HuH-7 (cell line): ENCODE measurements around the gene ZNF584.
"Not testable (repeated sequence)": the region's sequence is repeated elsewhere in the genome, so short reads cannot be mapped to it uniquely, and the experiment has no call there.

ENCODE experiments used
- DNase-seq: peaks from one replicate; pipeline ENCODE4 v3.0.0; 2011; ENCODE audit warnings: low spot score

ZNF584 gene

DNA sequence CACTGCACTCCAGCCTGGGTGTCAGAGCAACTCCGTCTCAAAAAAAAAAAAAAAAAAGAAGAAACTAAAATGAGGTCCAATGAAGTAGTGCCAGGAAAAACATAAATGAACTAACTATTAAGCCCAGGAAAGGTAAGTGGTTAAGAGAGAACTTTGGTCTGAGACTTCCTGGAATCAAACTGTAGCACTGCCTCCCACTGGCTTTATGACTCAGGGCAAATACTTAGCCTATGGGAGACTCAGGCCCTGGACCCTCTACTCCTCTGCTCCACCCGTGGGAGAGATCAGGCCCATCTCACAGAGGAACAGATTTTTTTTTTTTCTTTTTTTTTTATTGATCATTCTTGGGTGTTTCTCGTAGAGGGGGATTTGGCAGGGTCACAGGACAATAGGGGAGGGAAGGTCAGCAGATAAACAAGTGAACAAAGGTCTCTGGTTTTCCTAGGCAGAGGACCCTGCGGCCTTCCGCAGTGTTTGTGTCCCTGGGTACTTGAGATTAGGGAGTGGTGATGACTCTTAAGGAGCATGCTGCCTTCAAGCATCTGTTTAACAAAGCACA, 4.5 kb upstream of the ZNF584 start:
- DNase-seq, result not testable (repeated sequence)

DNA sequence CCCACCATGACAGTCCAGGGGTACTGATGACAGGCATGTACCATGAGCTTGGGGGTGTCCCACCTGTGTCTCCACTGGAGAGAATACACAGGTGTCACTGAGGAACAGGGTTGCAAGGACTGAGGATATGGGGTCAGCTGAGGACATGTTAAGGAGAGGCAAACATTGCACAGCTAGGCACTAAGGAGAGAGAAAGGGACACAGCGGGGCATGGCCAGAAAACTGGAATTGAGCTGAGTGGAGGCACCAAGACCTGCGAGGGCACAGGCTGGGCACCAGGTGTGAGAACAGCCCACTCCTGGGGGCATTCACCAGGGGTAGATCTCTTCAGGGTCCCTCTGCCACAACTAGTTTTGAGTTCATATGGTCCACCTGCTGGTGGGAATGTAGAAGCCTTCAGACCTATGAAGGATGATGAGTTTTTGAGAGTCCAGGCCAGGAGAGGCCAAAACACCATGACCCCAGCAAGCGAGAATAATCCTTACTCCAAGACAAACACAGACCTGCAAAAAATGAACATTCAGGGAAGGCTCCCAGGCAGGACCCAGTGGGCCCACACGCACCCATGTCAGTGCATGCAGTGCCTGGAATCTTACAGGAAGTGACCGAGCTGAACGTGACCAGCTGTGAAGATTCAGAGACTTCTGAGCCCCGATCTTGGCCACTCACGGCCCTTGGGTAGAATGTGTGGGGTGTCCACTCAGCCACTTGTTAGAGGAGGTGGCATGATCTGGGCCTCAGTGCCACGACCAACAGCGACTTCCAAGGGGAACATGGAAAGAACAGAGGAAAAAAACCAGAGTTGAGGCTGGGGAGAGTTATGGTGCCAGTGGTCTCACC, 1.4 kb upstream of the ZNF584 start:
- no peak for DNase-seq

DNA sequence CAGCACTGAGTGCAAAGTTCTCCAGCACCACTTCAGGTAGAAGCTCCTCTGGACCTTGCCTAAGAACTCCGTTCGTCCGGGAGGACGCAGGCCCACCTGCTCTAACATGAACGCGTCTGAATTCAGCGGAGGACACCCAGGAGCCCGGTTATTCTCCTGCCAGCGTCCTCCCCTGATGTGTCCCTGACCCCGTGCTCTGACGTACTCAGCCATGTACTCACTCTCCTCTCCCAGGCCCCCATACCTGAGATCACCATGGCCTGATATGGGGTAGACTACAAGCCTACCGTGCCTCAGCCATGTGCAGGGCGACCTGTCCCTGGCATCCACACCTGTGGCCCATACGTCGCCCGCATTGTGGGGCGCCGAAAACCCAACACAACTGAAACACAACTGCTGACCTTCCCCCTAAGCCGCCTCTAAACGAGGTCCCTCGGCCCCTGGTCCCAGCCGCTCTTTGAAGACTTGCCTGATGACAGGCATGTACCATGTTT, 744 bp upstream of the ZNF584 start:
- no peak for DNase-seq

DNA sequence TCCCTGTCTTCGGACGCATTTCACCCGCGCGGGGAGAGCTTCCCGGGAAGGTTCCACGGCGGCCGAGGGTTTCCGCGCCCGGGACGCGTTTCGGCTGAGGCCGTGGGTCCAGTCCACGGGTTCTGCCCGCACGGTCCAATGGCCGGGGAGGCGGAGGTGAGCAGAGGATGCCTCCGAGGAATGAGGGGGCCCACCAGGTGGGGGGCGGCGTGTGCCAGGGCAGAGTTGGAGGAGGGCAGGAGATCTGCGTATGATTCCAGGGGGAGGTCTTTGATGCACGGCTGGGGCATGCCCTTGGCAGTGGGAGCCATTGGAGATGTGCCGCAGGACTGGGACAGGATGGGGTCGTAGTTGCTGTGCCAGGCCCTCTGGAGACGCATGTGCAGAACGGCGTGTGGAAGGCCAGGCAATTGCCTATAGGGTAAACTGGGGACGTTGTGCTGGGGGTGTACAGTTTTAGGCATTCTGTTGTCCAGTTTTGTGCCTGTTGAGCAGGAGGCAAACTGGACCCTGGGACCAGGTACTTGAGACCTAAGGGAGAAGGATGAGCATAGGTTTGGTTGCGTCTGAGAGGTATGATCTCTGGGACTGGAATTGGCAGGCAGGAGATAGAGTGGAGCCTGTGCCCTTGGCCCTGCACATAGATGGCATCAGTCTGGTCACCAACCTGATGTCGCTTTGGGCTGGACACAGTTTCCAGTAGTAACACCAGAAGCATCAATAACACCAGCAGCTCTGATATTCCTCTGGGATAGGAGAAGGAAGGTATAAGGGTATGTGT, 751 bp downstream of the ZNF584 start:
- DNase-seq, result no peak

DNA sequence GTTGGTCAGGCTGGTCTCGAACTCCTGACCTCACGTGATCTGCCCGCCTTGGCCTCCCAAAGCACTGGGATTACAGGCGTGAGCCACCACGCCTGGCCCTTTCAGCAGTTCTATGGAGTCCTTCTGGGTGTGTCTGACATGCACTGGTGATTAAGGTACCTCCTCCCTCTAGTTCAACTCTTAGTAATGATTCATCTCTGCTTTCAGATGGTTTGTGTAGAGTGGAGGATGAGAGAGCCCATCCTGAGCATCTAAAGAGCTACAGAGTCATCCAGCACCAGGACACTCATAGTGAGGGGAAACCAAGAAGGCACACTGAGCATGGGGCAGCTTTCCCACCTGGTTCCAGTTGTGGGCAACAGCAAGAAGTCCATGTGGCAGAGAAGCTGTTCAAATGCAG, 8.2 kb downstream of the ZNF584 start:
- DNase-seq, result no peak

DNA sequence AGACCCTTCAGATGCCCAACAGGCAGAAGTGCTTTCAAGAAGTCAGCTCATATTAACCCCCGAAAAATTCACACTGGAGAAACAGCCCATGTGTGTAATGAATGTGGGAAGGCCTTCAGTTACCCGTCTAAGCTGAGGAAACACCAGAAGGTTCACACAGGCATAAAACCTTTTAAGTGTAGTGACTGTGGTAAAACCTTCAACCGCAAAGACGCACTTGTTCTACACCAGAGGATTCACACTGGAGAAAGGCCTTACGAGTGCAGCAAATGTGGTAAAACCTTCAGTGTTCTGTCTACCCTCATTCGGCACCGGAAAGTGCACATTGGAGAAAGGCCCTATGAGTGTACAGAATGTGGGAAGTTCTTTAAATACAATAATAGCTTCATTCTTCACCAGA, 8.6 kb downstream of the ZNF584 start:
- no peak for DNase-seq

DNA sequence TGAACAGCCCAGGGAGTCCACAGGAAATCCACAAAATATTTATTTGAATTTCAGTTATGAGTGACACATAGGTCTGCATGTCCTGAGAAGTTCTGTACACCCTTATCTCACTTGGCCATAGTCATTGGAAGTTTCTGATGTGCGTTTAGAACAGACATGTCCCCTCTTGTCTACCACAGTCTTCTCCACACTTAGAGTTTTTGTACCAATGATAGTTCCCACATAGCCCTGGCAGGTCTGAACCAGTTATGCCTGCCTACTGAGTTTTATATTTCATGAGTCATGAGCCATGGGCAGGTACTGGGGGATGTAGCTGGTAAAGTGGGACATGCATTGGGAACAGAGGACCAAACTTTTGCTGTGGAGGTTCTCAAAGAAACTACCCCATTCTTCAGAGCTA, 20.2 kb downstream of the ZNF584 start:
- no peak for DNase-seq

DNA sequence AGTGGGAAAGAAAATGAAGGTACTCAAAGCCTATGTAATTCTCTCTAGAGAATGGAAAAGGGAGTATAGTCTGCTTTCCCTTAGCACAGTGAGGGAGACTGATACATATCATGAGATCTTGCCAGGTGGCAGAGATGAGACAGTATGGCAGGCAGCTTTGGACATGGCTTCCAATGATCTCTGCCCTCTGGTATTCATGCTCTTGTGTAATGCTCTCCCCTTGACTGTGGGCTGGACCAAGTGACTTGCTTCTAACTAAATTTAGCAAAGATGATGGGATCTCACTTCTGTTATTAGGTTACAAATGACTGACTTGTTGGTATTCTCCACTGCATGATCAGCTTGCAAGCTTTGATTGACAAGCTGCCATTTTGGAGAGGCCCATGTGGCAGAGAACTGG, 21.3 kb downstream of the ZNF584 start:
- DNase-seq, result no peak

DNA sequence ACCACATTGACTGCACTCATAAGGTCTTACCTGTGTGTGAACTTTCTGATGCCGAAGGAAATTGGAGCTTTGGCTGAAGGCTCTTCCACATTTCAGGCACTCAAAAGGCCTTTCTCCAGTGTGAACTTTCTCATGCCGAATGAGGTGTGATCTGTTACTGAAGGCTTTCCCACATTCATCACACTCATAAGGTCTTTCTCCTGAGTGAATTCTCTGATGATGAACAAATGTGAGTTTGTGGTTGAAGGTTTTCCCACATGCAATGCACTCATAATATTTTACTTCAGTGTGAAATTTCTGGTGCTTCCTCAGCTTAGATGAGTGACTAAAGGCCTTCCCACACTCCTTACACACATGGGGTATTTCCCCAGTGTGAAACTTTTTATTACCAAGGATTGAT, 25.8 kb downstream of the ZNF584 start:
- DNase-seq, result no peak

DNA sequence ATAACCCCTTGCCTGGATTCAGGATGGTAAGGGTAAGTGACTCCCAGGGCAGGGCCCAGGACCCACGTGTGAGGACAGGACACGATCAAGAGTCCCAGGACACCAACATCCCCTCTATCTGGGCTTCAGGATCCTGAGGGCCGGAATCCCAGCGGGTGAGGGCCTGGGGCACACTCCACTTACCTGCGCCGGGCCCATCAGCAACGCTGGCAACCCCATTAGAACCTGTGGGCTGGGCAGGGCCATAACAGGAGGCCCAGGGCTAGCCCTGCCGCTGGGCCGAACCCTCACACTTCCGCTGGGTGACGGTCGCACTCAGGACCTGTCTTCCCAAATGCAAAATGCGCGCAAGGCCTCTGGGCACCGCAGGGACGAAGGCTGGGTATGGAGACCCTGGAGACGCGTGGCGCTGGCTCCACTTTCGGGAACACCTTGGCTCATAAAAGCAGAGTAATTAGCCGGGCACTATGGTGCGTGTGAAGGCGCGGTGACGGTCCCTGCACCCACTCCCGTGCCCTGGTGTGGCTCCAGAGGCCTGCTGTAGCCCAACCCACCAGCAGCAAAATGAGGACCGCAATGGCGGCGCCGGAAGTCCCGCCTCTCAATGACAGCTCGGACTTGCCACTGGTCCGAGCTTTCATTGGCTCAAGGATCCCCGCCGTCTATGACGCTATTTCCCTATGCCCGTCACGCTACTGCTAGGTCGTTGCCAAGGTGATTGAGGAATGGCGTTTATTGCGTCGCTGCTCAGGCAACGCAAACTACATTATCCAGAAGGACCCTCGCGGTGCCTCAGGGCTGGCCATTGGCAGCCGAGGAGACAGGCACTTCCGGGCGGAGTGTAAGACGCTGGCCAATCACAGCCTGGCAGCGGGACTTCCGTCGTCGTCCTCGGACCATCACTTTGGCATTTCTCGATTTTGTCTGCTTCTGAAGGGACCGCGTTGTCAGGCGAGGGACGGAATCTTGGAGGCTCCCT, 31.4 kb downstream of the ZNF584 start, which contains the start of gene ZNF132:
TSS of gene ZNF132 (minus strand) at position 578 of the 979 bp plus-strand sequence. CDS start at position 246, 332 bp downstream.
- no peak for DNase-seq

DNA sequence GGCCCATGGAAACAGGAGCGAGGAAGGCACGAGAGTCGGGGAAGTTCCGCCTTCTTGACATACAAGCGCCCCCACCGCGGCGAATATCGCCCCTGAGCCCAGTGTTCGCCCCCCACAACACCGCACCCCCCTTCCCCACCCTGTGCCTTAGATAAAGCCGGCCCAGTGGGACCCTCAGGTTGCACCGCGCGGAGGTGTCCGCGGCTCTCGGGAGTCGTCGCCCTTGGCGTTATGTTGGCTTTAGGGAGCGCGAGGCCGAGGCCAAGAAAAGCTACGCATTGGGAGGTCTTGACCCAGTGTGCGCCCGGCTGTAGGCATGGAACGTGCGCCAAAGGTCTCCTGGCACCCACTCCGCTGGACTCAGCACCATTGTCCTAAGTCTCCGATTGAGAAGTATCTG, 32.1 kb downstream of the ZNF584 start:
- DNase-seq, result no peak

DNA sequence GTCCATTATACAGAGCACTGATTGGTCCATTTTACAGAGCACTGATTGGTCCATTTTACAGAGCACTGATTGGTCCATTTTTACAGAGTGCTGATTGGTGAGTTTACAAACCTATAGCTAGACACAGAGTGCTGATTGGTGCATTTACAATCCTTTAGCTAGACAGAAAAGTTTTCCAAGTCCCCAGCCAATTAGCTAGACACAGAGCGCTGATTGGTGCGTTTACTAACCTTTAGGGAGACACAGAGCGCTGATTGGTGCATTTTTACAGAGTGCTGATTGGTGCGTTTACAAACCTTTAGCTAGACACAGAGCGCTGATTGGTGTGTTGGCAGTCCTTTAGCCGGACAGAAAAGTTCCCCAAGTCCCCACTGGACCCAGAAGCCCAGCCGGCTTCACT, 34.5 kb downstream of the ZNF584 start:
- DNase-seq, result not testable (repeated sequence)

DNA sequence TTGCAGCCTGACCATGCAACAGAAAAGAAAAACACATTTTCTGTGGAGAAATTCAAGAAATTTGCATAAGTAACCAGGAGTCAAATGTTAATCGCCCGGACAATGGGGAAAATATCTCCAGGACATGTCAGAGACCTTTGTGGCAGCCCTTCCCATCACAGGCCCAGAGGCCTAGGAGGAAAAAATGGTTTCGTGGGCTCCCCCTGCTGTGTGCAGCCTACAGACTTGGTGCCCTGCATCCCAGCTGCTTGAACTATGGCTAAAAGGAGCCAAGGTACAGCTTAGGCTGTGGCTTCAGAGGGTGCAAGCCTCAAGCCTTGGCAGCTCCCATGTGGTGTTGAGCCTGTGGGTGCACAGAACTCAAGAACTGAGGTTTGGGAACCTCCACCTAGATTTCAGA, 40.4 kb downstream of the ZNF584 start:
- not testable (repeated sequence) for DNase-seq

DNA sequence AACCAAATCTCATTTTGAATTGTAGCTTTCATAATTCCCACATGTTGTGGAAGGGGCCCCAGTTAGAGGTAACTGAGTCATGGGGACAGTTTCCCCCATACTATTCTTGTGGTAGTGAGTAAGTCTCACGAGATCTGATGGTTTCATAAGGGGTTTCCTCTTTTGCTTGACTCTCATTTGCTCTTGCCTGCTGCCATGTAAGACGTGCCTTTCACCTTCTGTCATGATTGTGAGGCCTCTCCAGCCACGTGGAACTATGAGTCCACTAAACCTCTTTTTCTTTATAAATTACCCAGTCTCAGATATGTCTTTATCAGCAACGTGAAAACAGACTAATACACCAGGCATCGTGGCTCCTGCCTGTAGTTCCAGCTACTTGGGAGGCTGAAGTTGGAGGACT, 41.5 kb downstream of the ZNF584 start:
- DNase-seq, result not testable (repeated sequence)

DNA sequence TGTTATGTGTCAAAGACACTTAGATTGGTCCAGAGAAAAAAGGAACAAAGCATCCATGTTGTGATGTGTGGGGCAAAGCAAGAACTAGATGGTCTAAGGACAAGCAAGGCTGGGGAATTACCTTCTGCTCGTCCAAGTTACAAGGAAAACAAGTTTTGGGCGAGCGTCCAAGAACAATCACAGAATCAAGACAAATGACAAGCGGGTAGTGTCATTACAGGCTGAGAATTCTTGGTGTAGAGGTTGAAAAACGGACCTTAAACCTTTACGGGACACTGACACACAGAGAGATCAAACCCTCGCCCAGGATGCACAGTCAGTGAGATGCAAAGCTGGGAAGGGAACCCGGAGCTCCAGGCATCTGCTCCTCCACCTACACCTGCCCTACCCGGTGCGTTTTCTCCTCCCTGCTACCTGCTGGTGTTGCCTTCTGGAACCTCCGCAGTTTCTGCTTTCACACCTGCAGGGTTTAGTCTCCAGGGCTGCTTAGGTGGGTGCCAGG, 42.5 kb downstream of the ZNF584 start:
- DNase-seq, result no peak

DNA sequence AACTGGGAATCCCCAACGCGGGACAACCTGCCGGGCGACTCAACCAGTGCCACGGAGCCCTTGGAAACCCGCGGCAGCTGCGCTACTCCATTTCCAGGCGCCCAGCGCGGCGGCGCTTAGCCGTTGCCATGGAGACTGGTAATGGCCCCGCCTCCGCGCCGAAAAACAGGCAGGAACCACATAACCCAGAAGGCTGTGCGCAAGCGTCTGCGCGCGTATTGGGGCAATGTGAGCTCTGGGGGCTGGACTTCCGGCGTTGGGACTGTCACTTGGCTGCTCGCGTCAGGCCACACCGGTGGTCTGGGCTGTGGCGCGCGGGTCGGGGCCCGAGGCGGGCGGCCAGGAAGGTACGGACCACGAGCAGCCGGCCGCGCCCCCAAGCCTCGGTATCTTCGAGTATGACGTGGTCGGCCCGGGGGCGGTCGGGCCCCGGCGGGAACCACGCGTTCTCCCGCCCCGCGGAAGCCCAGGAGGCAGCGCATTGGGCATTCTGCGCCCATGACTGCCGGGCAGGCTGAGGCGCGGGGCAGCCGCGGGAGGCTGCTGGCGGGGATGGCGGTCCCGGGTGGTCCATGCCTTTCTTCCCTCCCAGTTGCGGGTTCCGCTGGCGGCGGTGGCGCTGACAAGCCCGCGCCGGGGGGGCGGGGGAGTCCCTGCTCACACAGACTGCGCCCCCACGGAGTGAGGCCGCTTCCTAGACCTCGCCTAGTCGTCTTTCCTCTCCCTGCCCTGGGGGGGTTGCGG, 43.1 kb downstream of the ZNF584 start, which contains the start of gene ZNF324B:
TSS of gene ZNF324B (plus strand) at position 265 of the 744 bp plus-strand sequence. CDS start 2,080 bp downstream, outside the sequence.
- DNase-seq, result peak; percentile 93

DNA sequence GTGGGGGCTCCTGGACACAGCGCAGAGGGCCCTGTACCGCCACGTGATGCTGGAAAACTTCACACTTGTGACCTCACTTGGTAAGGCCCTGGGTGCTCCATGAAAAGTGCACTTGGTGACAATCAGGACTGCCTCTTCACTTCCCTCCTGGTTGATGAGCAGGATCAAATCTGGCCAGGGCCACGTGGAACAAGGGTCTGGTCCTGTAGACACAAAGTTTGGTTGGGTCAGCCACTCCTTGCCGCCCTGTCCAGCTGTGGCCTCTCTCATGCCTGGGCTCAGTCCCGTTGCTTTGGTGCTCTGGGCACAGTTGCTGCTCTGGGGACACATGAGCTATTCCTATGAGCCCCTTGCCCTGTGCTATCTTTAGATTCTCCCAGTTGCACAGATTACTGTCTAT, 45.3 kb downstream of the ZNF584 start:
- DNase-seq, result no peak

DNA sequence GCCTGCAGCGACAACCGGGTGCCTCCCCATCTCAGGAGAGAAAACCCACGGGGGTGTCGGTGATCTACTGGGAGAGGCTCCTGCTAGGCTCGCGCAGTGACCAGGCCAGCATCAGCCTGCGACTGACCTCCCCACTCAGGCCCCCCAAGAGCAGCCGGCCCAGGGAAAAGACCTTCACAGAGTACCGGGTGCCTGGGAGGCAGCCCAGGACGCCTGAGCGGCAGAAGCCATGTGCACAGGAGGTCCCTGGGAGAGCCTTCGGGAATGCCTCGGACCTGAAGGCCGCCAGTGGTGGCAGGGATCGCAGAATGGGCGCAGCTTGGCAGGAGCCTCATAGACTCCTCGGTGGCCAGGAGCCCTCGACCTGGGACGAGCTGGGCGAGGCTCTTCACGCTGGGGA, 46.9 kb downstream of the ZNF584 start:
- DNase-seq, result no peak

DNA sequence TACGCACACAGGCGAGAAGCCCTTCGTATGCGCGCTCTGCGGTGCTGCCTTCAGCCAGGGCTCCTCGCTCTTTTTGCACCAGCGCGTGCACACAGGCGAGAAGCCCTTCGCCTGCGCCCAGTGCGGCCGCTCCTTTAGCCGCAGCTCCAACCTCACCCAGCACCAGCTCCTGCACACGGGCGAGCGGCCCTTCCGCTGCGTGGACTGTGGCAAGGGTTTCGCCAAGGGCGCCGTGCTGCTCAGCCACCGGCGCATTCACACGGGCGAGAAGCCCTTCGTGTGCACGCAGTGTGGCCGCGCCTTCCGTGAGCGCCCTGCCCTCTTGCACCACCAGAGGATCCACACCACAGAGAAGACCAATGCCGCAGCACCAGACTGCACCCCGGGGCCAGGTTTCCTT, 47.7 kb downstream of the ZNF584 start:
- DNase-seq, result no peak

DNA sequence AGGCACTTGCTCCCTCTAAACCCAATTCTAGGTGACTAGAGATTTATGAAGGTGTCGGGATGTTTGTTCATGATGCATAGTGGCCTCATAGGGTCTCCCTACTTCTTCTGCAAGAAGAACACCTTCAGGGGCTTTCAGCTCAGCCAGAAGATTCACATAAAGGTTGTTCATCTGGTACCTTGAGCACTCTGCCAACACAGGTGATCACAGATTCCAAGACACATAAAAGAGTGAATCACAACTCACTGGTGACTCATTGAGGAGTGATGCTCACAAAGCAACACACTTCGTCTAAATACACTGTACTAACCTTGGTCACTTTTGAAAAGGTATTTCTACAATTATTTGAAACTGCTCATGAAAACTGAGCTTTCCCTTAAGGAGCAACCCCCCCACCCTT, 51.6 kb downstream of the ZNF584 start:
- no peak for DNase-seq
